Measurements from ENCODE around the gene ZFR.

GRCh38 chr5:32319926-32320543, 124.5 kb downstream of the ZFR start:
- TF ChIP-seq CTCF (IDR thresholded peaks at IDR 0.05) (no peak), POLR2A (IDR thresholded peaks at IDR 0.05) (no peak)

Measured in esophagus squamous epithelium (tissue), 4 donors.